Measurements from ENCODE around the gene TMEM255B. TPM values are rescaled to one million over a fixed set of nuclear protein-coding genes. Genes with fewer than 3 reads are reported as not detected.

Gene TMEM255B
- total and polyA plus RNA-seq, 9 donors = 1.9 to 9.2 (median 6.4) TPM

DNA sequence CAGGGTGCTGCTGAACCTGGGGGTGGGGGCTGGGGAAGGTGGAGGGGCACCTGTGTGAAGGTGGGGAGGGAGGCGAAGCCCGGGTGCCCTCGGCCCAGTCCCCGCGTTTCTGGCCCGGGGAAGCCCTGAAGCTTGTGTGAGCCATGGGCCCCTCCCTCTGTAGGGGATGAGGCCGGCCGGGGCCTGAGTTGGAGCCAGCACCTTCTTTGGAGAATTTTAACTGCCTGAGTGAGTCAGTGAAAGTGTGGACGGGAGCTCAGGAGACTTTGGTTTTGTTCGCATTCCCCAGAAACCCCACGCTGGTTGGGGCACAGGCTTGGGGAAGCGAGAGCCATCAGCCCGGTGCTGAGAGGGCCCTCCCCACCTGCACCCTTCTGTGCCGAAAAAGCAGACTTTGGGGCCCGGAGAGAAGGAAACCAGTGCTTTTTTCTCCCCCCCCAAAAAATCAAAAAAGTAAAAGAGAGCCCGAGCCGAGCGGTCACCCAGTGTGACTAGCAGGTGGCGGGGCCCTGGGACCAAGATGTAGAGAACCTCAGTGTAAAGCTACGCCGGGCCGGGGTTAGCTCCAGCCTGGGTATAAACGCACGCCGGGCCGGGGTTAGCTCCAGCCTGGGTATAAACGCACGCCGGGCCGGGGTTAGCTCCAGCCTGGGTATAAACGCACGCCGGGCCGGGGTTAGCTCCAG, 45.1 kb downstream of the TMEM255B start:
- Histone ChIP-seq H3K27me3 (ENCODE audit: control insufficient read depth, insufficient read depth, low read length) (peaks cover 2% of the 10 kb centered on the region), H3K27ac (ENCODE audit: low read length) (no peak overlapping the region)

DNA sequence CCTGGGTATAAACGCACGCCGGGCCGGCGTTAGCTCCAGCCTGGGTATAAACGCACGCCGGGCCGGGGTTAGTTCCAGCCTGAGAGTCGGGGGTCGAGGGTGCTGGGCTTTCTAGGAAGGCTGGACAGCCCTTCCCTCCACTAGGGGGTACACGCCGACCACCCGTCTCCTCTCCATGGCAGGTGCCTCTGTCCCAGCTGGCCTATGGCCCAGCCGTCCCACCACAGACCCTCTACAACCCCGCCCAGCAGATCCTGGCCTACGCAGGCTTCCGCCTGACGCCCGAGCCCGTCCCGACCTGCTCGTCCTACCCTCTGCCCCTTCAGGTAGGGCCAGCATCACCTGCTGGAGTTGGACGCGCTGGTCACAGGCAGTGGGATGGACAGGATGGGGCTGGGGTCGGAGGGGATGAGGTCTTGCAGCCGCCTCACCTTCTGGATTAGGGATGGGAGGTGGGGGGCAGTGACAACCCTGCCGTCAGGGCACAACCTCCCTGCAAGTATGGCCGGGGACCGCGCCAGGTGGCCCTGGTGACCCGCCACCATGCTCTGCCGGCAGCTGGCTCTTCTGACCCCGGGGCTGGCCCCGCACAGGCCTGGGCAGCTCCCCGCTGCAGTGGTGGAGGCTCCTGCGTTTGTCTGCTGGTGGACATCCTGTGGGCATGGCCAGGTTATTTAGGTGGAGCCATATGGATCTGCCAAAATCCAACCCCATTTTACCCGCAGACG, 45.8 kb downstream of the TMEM255B start:
- peaks cover 26% of the 10 kb centered on the region for H3K4me1 ChIP-seq (ENCODE audit: control insufficient read depth, insufficient read depth, low read length)
- no peak overlapping the region for H3K4me3 ChIP-seq (ENCODE audit: low read length)
- peaks cover 2% of the 10 kb centered on the region for H3K27me3 ChIP-seq (ENCODE audit: control insufficient read depth, insufficient read depth, low read length)
- H3K36me3 ChIP-seq (ENCODE audit: control insufficient read depth, insufficient read depth, low read length) = no peaks in the 10 kb centered on the region
- H3K27ac ChIP-seq (ENCODE audit: low read length) = no peak overlapping the region
- H3K9me3 ChIP-seq (replicated peaks; ENCODE audit: control insufficient read depth, low read depth, low read length) = peaks cover 24% of the 10 kb centered on the region
- no peak for DNase-seq
- WGBS (ENCODE audit: insufficient coverage) = 92% methylated on average over 34 of the region's 39 CpGs

More for the DNA sequence above, 45.1 kb downstream of the TMEM255B start:
- no peaks in the 10 kb centered on the region for H3K36me3 ChIP-seq (ENCODE audit: control insufficient read depth, insufficient read depth, low read length)
- H3K9me3 ChIP-seq (replicated peaks; ENCODE audit: control insufficient read depth, low read depth, low read length) = peaks cover 20% of the 10 kb centered on the region
- WGBS (ENCODE audit: insufficient coverage) = 70% methylated on average over 19 of the region's 34 CpGs
- no peak overlapping the region for H3K4me3 ChIP-seq (ENCODE audit: low read length)
- DNase-seq = no peak
- peaks cover 33% of the 10 kb centered on the region for H3K4me1 ChIP-seq (ENCODE audit: control insufficient read depth, insufficient read depth, low read length)

DNA sequence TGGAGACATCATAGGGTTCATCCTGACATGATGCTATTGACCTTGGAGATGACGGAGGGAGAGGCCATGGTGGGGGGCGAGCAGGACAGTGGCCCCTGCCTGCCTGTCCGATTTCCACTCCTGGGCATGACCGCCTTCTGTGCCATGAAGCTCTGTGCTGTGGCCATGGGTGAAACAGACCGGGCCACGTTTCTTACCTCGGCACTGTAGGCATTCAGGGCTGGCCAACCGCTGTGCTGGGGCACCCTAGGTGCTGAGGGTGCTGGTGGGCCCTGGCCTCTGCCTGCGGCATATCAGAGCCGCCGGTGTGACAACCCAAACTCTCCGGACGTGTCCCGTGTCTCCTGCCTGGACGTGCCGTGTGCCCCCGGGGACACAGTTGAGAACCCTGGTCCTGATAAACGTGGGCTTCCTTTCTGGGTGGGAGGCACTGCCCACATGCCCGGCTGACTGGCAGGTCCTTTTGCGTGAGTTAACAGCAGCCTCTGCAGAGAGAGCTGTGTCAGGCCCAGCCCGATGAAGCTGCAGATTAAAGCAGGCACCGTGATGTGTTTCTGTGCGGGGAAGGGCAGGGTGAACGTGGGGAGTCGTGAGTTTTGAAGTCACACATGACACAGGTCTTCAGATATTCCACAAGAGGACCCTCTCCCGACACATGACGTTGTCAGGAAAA, 46.5 kb downstream of the TMEM255B start:
- H3K27me3 ChIP-seq (ENCODE audit: control insufficient read depth, insufficient read depth, low read length) = peaks cover 2% of the 10 kb centered on the region
- DNase-seq = no peak
- H3K4me3 ChIP-seq (ENCODE audit: low read length) = no peak overlapping the region
- no peak overlapping the region for H3K27ac ChIP-seq (ENCODE audit: low read length)
- no peaks in the 10 kb centered on the region for H3K36me3 ChIP-seq (ENCODE audit: control insufficient read depth, insufficient read depth, low read length)
- peaks cover 19% of the 10 kb centered on the region for H3K4me1 ChIP-seq (ENCODE audit: control insufficient read depth, insufficient read depth, low read length)
- H3K9me3 ChIP-seq (replicated peaks; ENCODE audit: control insufficient read depth, low read depth, low read length) = peaks cover 26% of the 10 kb centered on the region
- 93% methylated on average over 27 of the region's 27 CpGs for WGBS (ENCODE audit: insufficient coverage)

DNA sequence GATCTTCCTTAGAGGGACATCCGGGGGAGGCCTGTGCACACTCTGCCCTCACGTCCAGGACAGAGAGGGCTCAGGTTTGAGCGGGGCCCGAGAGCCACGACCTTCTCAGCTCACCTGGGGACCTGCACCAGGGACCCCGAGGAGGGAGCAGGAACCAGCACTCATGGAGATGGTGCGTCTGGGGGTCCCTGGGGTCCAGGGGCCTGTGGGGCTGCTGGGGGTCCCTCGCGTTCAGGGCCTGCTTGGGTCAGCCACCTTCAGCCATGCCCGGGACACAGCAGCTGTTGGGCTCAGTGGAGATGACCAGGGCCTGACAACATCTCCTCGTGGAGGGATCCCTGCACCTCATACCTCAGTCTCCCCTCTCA, 47.1 kb downstream of the TMEM255B start:
- Histone ChIP-seq H3K4me3 (ENCODE audit: low read length) (no peak overlapping the region), H3K27ac (ENCODE audit: low read length) (no peak overlapping the region), H3K4me1 (ENCODE audit: control insufficient read depth, insufficient read depth, low read length) (peaks cover 16% of the 10 kb centered on the region), H3K27me3 (ENCODE audit: control insufficient read depth, insufficient read depth, low read length) (peaks cover 2% of the 10 kb centered on the region), H3K9me3 (replicated peaks; ENCODE audit: control insufficient read depth, low read depth, low read length) (peaks cover 26% of the 10 kb centered on the region), H3K36me3 (ENCODE audit: control insufficient read depth, insufficient read depth, low read length) (no peaks in the 10 kb centered on the region)
- 94% methylated on average over 10 of the region's 11 CpGs for WGBS (ENCODE audit: insufficient coverage)
- DNase-seq = no peak

DNA sequence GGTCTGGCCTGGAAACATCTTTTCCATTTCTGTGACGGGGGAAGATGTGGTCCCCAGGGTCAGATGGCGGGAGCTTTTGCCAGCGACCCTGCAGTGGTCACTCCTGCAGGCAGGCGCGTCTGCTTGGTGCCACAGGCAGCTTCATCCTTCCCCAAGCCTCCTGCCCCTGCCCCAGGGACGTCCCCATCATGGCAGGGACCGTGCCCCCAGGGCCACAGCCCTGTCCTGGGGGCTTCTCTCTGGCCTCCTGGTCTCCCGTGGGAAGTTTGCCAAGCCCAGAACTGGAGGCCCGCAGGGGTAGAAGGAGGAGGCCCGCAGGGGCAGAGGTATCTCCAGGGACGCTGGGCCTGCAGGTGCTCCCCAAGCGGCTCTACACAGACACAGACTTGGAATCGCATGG, 47.5 kb downstream of the TMEM255B start:
- Histone ChIP-seq H3K4me1 (ENCODE audit: control insufficient read depth, insufficient read depth, low read length) (peaks cover 15% of the 10 kb centered on the region), H3K27me3 (ENCODE audit: control insufficient read depth, insufficient read depth, low read length) (peaks cover 2% of the 10 kb centered on the region), H3K36me3 (ENCODE audit: control insufficient read depth, insufficient read depth, low read length) (no peaks in the 10 kb centered on the region), H3K27ac (ENCODE audit: low read length) (no peak overlapping the region), H3K4me3 (ENCODE audit: low read length) (no peak overlapping the region), H3K9me3 (replicated peaks; ENCODE audit: control insufficient read depth, low read depth, low read length) (peaks cover 26% of the 10 kb centered on the region)
- 92% methylated on average over 12 of the region's 13 CpGs for WGBS (ENCODE audit: insufficient coverage)
- DNase-seq = no peak

DNA sequence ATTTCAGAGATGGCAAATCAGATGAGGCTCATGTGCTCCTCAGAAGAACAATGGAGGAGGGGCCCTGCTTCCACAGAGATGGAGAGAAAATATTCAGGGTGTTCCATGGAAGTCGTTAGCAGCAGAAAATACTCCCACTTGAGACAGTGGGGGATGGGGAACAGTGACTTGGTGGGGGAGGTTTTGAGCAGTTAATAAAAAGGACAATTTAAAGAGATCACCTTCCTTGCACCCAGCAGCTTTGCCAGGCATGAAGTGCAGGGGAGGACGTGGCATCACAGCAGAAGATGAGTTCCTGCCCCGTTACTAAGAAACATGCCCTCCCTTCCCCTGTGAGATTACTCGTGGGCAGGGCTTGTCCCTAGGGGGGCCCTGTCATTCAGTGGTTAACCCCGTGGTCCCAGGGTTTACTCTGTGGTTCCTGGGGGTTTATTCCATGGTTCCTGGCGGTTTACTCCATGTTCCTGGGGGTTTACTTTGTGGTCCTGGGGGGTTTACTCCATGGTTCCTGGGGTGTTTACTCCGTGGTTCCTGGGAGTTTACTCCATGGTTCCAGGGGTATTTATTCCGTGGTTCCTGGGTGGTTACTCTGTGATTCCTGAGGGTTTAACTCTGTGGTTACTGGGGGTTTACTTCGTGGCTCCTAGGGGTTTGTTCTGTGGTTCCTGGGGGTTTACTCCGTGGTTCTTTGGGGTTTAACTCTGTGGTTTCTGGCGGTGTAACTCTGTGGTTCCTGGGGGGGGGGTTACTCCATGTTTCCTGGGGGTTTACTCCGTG, 49.2 kb downstream of the TMEM255B start:
- Histone ChIP-seq H3K4me1 (ENCODE audit: control insufficient read depth, insufficient read depth, low read length) (no peaks in the 10 kb centered on the region), H3K27me3 (ENCODE audit: control insufficient read depth, insufficient read depth, low read length) (no peaks in the 10 kb centered on the region), H3K27ac (ENCODE audit: low read length) (no peak overlapping the region), H3K4me3 (ENCODE audit: low read length) (no peak overlapping the region), H3K9me3 (replicated peaks; ENCODE audit: control insufficient read depth, low read depth, low read length) (peaks cover 26% of the 10 kb centered on the region), H3K36me3 (ENCODE audit: control insufficient read depth, insufficient read depth, low read length) (no peaks in the 10 kb centered on the region)
- WGBS (ENCODE audit: insufficient coverage) = 86% methylated on average over 5 of the region's 12 CpGs
- no peak for DNase-seq

DNA sequence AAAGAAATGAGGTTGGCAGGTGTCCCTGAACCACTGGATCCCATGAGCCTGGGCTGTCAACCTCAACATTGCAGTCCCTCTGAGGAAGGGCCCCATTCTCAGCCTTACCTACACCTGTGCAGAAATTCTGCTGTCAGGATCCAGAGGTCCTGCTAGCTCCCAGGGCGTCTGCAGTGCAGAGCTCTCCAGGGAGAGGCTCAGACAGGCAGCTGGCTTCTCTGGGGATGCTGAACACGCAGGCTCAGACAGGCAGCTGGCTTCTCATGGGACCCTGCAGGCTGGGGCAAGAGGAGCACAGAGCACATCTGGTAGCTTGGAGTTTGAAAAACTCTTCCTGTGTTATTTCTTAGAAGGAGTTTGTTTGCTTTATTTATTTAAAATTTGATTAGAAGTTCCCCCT, 50.9 kb downstream of the TMEM255B start:
- H3K9me3 ChIP-seq (replicated peaks; ENCODE audit: control insufficient read depth, low read depth, low read length) = peaks cover 26% of the 10 kb centered on the region
- no peaks in the 10 kb centered on the region for H3K4me1 ChIP-seq (ENCODE audit: control insufficient read depth, insufficient read depth, low read length)
- DNase-seq = no peak
- H3K27me3 ChIP-seq (ENCODE audit: control insufficient read depth, insufficient read depth, low read length) = no peaks in the 10 kb centered on the region
- no peaks in the 10 kb centered on the region for H3K36me3 ChIP-seq (ENCODE audit: control insufficient read depth, insufficient read depth, low read length)
- no peak overlapping the region for H3K27ac ChIP-seq (ENCODE audit: low read length)
- 38% methylated on average over 2 of the region's 2 CpGs for WGBS (ENCODE audit: insufficient coverage)
- no peak overlapping the region for H3K4me3 ChIP-seq (ENCODE audit: low read length)

DNA sequence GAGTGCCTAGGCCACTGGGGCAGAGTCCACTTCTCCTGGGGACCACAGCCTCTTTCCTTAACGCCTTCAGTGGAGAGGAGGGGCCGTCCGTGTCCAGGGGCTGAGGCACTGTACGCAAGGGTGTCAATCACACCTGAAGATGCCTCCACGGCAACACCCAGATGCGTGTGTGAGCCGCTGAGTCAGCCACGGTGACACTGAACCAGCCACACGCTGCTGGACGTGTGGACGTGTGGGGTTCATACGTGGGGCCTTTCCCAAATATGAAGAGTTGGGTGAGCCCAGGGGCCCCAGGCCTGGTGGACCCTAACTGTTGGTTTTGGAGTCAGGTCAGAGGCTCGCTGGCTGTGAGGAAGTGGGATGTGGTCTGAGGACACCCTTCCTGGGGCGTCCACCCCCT, 51.6 kb downstream of the TMEM255B start:
- Histone ChIP-seq H3K27ac (ENCODE audit: low read length) (no peak overlapping the region), H3K36me3 (ENCODE audit: control insufficient read depth, insufficient read depth, low read length) (no peaks in the 10 kb centered on the region), H3K4me1 (ENCODE audit: control insufficient read depth, insufficient read depth, low read length) (no peaks in the 10 kb centered on the region), H3K9me3 (replicated peaks; ENCODE audit: control insufficient read depth, low read depth, low read length) (peaks cover 26% of the 10 kb centered on the region), H3K4me3 (ENCODE audit: low read length) (no peak overlapping the region), H3K27me3 (ENCODE audit: control insufficient read depth, insufficient read depth, low read length) (peaks cover 2% of the 10 kb centered on the region)
- DNase-seq = no peak
- WGBS (ENCODE audit: insufficient coverage) = 92% methylated on average over 13 of the region's 14 CpGs

DNA sequence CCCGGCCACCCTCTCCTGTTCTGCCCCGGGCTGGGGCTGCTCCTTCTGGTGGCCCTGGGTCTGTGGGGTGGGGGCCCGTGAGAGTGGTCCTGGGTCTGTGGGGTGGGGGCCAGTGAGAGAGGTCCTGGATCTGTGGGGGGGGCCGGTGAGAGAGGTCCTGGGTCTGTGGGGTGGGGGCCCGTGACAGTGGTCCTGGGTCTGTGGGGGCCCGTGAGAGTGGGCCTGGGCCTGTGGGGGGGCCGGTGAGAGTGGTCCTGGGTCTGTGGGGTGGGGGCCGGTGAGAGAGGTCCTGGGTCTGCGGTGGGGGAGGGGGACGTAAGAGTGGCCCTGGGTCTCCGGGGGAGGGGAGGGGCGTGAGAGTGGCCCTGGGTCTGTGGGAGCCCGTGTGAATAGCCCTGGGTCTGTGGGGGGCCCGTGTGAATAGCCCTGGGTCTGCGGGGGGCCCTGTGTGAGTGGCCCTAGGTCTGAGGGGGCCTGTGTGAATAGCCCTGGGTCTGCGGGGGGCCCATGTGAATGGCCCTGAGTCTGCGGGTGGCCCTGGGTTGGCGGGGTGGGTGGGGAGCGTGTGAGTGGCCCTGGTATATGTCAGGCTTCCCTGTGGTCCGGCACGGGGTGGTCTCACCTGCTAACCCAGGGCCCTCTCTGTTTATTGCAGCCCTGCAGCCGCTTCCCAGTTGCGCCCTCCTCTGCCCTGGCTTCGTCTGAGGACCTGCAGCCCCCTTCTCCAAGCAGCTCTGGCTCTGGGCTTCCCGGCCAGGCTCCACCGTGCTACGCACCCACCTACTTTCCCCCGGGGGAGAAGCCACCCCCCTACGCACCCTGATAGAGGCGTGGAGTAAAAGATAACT, 52.3 kb downstream of the TMEM255B start:
- Histone ChIP-seq H3K27ac (ENCODE audit: low read length) (no peak overlapping the region), H3K27me3 (ENCODE audit: control insufficient read depth, insufficient read depth, low read length) (peaks cover 7% of the 10 kb centered on the region), H3K4me1 (ENCODE audit: control insufficient read depth, insufficient read depth, low read length) (no peaks in the 10 kb centered on the region), H3K9me3 (replicated peaks; ENCODE audit: control insufficient read depth, low read depth, low read length) (peaks cover 26% of the 10 kb centered on the region), H3K36me3 (ENCODE audit: control insufficient read depth, insufficient read depth, low read length) (no peaks in the 10 kb centered on the region), H3K4me3 (ENCODE audit: low read length) (no peak overlapping the region)
- DNase-seq = no peak
- WGBS (ENCODE audit: insufficient coverage) = 85% methylated on average over 16 of the region's 30 CpGs
